Epithelial cell of esophagus (primary cell): ENCODE measurements around the gene SPSB2.

ENCODE experiments used
- DNase-seq: peaks from one replicate; pipeline ENCODE4 v3.0.0; 2010; ENCODE audit warnings: low read depth
- H3K4me3 ChIP-seq: 2 replicates; pipeline ENCODE4 v1.5.1; 2011; ENCODE audit warnings: mild to moderate bottlenecking, low read length, control low read depth
- CTCF ChIP-seq: IDR thresholded peaks from 2 replicates; pipeline ENCODE4 v1.5.1; 2011; ENCODE audit warnings: low read depth, mild to moderate bottlenecking, low read length, control low read depth, inconsistent platforms; ENCODE audit not compliant: insufficient read depth; ENCODE audit errors: missing control alignments

The SPSB2 gene

DNA sequence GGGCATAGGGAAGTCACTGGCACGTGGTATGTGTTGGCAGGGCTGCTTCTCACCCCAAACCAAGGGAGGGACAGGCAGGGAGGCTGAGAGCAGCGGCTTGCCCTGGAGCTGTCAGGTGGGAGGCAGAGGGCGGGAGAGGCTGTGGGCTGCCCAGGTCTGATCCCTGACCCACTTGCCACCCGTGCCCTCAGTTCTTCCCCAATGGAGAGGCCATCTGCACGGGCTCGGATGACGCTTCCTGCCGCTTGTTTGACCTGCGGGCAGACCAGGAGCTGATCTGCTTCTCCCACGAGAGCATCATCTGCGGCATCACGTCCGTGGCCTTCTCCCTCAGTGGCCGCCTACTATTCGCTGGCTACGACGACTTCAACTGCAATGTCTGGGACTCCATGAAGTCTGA, 27.7 kb downstream of the SPSB2 start:
- DNase-seq = no peak
- TF ChIP-seq CTCF = no peak
- H3K4me3 ChIP-seq = no peak overlapping the region

DNA sequence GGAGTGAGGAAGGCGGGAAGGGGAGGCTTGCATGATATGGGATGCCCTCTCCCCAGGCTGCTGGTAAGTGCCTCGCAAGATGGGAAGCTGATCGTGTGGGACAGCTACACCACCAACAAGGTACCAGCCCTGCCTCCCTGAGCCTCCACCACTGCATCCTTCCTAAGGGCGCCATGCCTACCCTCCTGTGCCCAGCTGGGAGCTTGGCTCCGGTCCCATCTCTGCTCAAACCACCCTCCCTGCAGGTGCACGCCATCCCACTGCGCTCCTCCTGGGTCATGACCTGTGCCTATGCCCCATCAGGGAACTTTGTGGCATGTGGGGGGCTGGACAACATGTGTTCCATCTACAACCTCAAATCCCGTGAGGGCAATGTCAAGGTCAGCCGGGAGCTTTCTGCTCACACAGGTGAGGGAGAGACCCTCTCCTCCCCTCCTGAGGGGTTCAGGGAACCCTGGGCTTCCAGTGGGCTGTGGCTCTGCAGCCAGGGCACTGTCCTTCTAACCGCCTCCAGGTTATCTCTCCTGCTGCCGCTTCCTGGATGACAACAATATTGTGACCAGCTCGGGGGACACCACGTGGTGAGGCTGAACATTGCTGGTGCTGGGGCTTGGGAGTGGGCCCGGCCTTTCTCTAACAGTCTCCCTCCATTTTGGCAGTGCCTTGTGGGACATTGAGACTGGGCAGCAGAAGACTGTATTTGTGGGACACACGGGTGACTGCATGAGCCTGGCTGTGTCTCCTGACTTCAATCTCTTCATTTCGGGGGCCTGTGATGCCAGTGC, 29.8 kb downstream of the SPSB2 start:
- DNase-seq = no peak
- H3K4me3 ChIP-seq = no peak overlapping the region
- no peak for TF ChIP-seq CTCF

- no peak overlapping the region for H3K4me3 ChIP-seq
- TF ChIP-seq CTCF = no peak
- DNase-seq = no peak
Measured at GRCh38 chr12:6842075-6842474, 31.0 kb downstream of the SPSB2 start.

DNA sequence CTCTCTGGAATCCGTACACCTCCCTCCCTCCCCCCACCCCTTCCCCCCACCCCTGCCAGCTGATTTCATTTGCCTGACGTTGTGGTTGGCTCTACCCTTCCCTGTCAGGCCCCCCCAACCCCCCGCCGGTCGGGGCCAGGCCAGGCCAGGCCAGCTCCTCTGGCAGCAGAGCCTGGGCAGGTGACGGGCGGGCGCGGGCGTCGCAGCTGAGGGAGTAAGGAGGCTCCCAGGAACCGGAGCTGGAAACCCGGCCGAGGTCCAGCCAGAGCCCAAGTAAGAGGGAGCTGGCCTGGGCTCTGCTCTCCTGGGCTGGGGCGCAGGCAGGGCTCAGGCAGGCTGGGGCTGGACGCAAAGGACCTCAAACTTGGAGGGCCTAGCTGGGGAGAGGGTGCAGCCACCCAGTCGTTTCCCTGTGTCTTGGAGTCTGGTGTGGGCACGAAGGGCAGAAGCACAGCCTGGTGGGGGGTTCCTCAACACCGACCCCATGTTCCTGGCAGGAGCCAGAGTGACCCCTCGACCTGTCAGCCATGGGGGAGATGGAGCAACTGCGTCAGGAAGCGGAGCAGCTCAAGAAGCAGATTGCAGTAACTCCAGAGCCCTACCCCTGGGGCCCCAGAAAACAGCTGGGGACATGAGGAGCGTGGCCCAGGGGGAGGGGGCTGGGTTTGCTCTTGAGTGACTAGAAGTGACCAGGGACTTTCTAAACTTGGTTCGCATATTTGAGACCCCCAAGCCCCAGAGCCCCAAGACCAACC, 32.2 kb downstream of the SPSB2 start, which contains the start of gene GNB3:
Gene GNB3, plus strand, starts transcription at position 165 of the 755 bp plus-strand sequence. Its CDS starts 363 bp downstream, at position 528.
- no peak for TF ChIP-seq CTCF
- H3K4me3 ChIP-seq = no peak within 1 kb of the TSS
- no peak for DNase-seq

- no peak overlapping the region for H3K4me3 ChIP-seq
- no peak for TF ChIP-seq CTCF
- no peak for DNase-seq
Measured at GRCh38 chr12:6840330-6840729, 32.8 kb downstream of the SPSB2 start.

GRCh38 chr12:6839482-6840201, 33.5 kb downstream of the SPSB2 start:
- no peak overlapping the region for H3K4me3 ChIP-seq
- no peak for DNase-seq
- no peak for TF ChIP-seq CTCF
